HEK293 (cell line): ENCODE results near the gene GABRR1.
A peak's percentile ranks its signal among the peaks of the same experiment; 100 is the strongest.

ENCODE experiments used
- CTCF ChIA-PET: fragments of 350-600 bp; formaldehyde crosslinking; extraction: SDS; loops from one replicate; lab custom pipeline; 2021; ENCODE audit warnings: antibody characterized with exemption; lab: Yijun Ruan, JAX
- POLR2A ChIA-PET: fragments of 300-600 bp; formaldehyde crosslinking; extraction: SDS; loops from one replicate; lab custom pipeline; 2020; ENCODE audit warnings: antibody characterized with exemption, inconsistent platforms; lab: Yijun Ruan, JAX
- H3K27ac ChIP-seq: fragments of 200-500 bp; sonication (Bioruptor generic); 2 replicates; pipeline ENCODE4 v1.5.1; 2014; ENCODE audit warnings: low read depth, low read length, control low read depth, inconsistent platforms; ENCODE audit errors: extremely low read depth
- H3K36me3 ChIP-seq, 2 experiments: fragments of 200-500 bp in 1 of 2; sonication (Bioruptor generic) in 1 of 2; 1 replicate in 1 of 2; 2 replicates in 1 of 2; pipeline ENCODE4 v1.5.1; 2014 to 2017; ENCODE audit warnings: inconsistent platforms in 2 of 2, low read length in 2 of 2; ENCODE audit not compliant: control insufficient read depth in 2 of 2, insufficient read depth in 1 of 2
- H3K4me1 ChIP-seq: fragments of 200-500 bp; sonication (Bioruptor generic); 2 replicates; pipeline ENCODE4 v1.5.1; 2014; ENCODE audit warnings: mild to moderate bottlenecking, low read length, inconsistent platforms; ENCODE audit not compliant: control insufficient read depth, insufficient read depth
- H3K4me3 ChIP-seq: 2 replicates; pipeline ENCODE4 v1.5.1; 2011; ENCODE audit warnings: low read depth, mild to moderate bottlenecking, control low read depth, low read length, moderate library complexity
- H3K9me3 ChIP-seq: fragments of 200-500 bp; sonication (Bioruptor generic); 2 replicates; pipeline ENCODE4 v1.5.1; 2014; ENCODE audit warnings: low read depth, low read length, inconsistent platforms; ENCODE audit not compliant: control insufficient read depth, insufficient read depth
- GLIS2 ChIP-seq: fragments of 450-650 bp; formaldehyde crosslinking; IDR thresholded peaks from 2 replicates; pipeline ENCODE4 v1.5.1; 2016; ENCODE audit warnings: missing biosample characterization, missing genetic modification characterization
- HOXC10 ChIP-seq: sonication (generic); formaldehyde crosslinking; IDR thresholded peaks from 2 replicates; pipeline ENCODE4 v1.8.1; 2023; ENCODE audit warnings: mild to moderate bottlenecking, missing genetic modification reagents
- IKZF3 ChIP-seq: fragments of 450-650 bp; IDR thresholded peaks from 2 replicates; pipeline ENCODE4 v1.5.0; 2018; ENCODE audit warnings: missing biosample characterization, mild to moderate bottlenecking, missing genetic modification characterization, moderate library complexity
- MZF1 ChIP-seq: fragments of 450-650 bp; formaldehyde crosslinking; IDR thresholded peaks from 2 replicates; pipeline ENCODE4 v1.5.1; 2017; ENCODE audit warnings: missing biosample characterization, missing genetic modification characterization, borderline replicate concordance
- OVOL3 ChIP-seq: fragments of 450-650 bp; formaldehyde crosslinking; IDR thresholded peaks from 2 replicates; pipeline ENCODE4 v1.5.1; 2016; ENCODE audit warnings: missing biosample characterization, missing genetic modification characterization
- SALL2 ChIP-seq: fragments of 450-650 bp; formaldehyde crosslinking; IDR thresholded peaks from 2 replicates; pipeline ENCODE4 v1.5.0; 2017; ENCODE audit warnings: missing biosample characterization, mild to moderate bottlenecking, missing genetic modification characterization, borderline replicate concordance
- SP7 ChIP-seq: fragments of 450-650 bp; formaldehyde crosslinking; IDR thresholded peaks from 2 replicates; pipeline ENCODE4 v1.5.1; 2016; ENCODE audit warnings: missing biosample characterization, missing genetic modification characterization
- TCF7L2 ChIP-seq: IDR thresholded peaks from 2 replicates; pipeline ENCODE4 v1.6.1; 2011; ENCODE audit warnings: low read depth, mild to moderate bottlenecking, inconsistent platforms, low read length, moderate library complexity, borderline replicate concordance
- WT1 ChIP-seq: fragments of 450-650 bp; formaldehyde crosslinking; IDR thresholded peaks from 2 replicates; pipeline ENCODE4 v1.5.1; 2016; ENCODE audit warnings: missing biosample characterization, missing genetic modification characterization
- YY1 ChIP-seq: fragments of 450-650 bp; formaldehyde crosslinking; IDR thresholded peaks from 2 replicates; pipeline ENCODE4 v1.5.1; 2018; ENCODE audit warnings: missing biosample characterization, missing genetic modification characterization
- ZBTB17 ChIP-seq: fragments of 450-650 bp; formaldehyde crosslinking; IDR thresholded peaks from 2 replicates; pipeline ENCODE4 v1.5.1; 2016; ENCODE audit warnings: missing biosample characterization, missing genetic modification characterization
- ZBTB44 ChIP-seq: fragments of 450-650 bp; IDR thresholded peaks from 2 replicates; pipeline ENCODE4 v1.5.1; 2018; ENCODE audit warnings: missing biosample characterization, mild to moderate bottlenecking, missing genetic modification characterization
- ZBTB48 ChIP-seq: fragments of 450-650 bp; formaldehyde crosslinking; IDR thresholded peaks from 2 replicates; pipeline ENCODE4 v1.5.1; 2016; ENCODE audit warnings: missing biosample characterization, missing genetic modification characterization
- ZBTB8A ChIP-seq: fragments of 450-650 bp; formaldehyde crosslinking; IDR thresholded peaks from 2 replicates; pipeline ENCODE4 v1.5.1; 2016; ENCODE audit warnings: missing biosample characterization, missing genetic modification characterization
- ZNF121 ChIP-seq: fragments of 450-650 bp; formaldehyde crosslinking; IDR thresholded peaks from 2 replicates; pipeline ENCODE4 v1.5.1; 2016; ENCODE audit warnings: missing biosample characterization, missing genetic modification characterization
- ZNF146 ChIP-seq: fragments of 450-650 bp; formaldehyde crosslinking; IDR thresholded peaks from 2 replicates; pipeline ENCODE4 v1.5.1; 2016; ENCODE audit warnings: missing biosample characterization, missing genetic modification characterization
- ZNF239 ChIP-seq: fragments of 450-650 bp; formaldehyde crosslinking; IDR thresholded peaks from 2 replicates; pipeline ENCODE4 v1.5.1; 2016; ENCODE audit warnings: missing biosample characterization, missing genetic modification characterization
- ZNF248 ChIP-seq: fragments of 450-650 bp; formaldehyde crosslinking; IDR thresholded peaks from 2 replicates; pipeline ENCODE4 v1.5.1; 2017; ENCODE audit warnings: missing biosample characterization, missing genetic modification characterization
- ZNF37A ChIP-seq: fragments of 450-650 bp; IDR thresholded peaks from 2 replicates; pipeline ENCODE4 v1.5.1; 2018; ENCODE audit warnings: missing biosample characterization, missing genetic modification characterization
- ZNF558 ChIP-seq: fragments of 450-650 bp; formaldehyde crosslinking; IDR thresholded peaks from 2 replicates; pipeline ENCODE4 v1.5.1; 2016; ENCODE audit warnings: missing biosample characterization, missing genetic modification characterization
- ZNF664 ChIP-seq: fragments of 450-650 bp; formaldehyde crosslinking; IDR thresholded peaks from 2 replicates; pipeline ENCODE4 v1.5.1; 2016; ENCODE audit warnings: missing biosample characterization, missing genetic modification characterization
- ZNF677 ChIP-seq: fragments of 450-650 bp; IDR thresholded peaks from 2 replicates; pipeline ENCODE4 v1.5.0; 2018; ENCODE audit warnings: missing biosample characterization, mild to moderate bottlenecking, missing genetic modification characterization, moderate library complexity
- ZNF792 ChIP-seq: fragments of 450-650 bp; formaldehyde crosslinking; IDR thresholded peaks from 2 replicates; pipeline ENCODE4 v1.5.1; 2016; ENCODE audit warnings: missing biosample characterization, missing genetic modification characterization
- TF ChIP-seq, protein P1 (sequence below): fragments of 450-650 bp; formaldehyde crosslinking; IDR thresholded peaks from 2 replicates; pipeline ENCODE4 v1.5.1; 2017; ENCODE audit warnings: missing biosample characterization, missing genetic modification characterization
- TF ChIP-seq, protein P2 (sequence below): fragments of 450-650 bp; formaldehyde crosslinking; IDR thresholded peaks from 2 replicates; pipeline ENCODE4 v1.5.1; 2017; ENCODE audit warnings: missing biosample characterization, mild to moderate bottlenecking, missing genetic modification characterization, moderate library complexity
- TF ChIP-seq, protein P3 (sequence below): fragments of 450-650 bp; formaldehyde crosslinking; IDR thresholded peaks from 2 replicates; pipeline ENCODE4 v1.5.1; 2016; ENCODE audit warnings: missing biosample characterization, missing genetic modification characterization
- TF ChIP-seq, protein P4 (sequence below): fragments of 450-650 bp; formaldehyde crosslinking; IDR thresholded peaks from 2 replicates; pipeline ENCODE4 v1.5.1; 2016; ENCODE audit warnings: missing biosample characterization, missing genetic modification characterization

The GABRR1 gene

DNA sequence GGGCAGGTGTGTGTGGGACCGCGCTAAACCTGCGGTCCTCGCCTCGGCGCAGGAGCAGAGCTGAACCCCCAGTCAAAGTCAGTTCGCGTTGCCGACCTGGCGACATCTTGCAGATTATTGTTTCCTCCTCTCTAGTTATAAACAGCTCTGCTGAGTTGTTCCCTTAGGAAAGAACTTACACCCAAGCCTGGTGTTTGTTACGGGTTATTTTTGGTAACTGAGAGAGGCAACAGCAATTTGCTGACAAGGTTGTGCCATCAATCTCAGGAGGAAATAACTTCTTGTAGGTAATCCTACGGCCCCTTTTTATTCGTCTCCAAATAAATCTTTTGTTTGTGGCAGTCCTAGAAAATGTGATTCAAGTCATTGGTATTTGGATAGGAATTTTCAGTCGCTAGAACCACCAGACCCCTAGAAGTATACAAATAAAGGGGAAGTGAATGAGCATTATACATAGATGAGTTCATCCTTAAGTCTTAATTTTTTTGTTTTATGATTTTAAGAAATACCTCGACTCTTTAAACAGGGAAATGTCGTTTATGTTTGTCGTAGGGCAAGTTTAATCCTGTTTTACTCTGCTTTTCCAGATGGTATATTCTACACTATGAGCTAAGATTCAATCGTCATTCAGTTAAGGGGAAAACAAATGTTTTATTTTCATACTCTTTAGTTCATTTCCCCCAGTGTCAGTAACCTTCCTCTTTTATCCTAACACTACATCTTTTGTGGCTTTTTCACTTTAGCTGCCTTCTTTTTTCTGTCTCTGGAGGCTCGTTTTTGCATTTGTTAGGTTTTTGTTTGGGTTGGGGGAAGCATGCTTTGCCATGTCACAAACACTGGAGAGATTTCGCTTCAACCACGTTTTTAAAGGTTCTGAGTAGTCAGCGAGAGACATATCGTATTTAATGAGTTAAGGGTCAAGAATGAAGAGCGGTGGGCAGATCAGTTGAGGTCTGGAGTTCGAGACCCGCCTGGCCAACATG, 70.1 kb downstream of the GABRR1 start (continued):
- TF ChIP-seq, protein P1, sequence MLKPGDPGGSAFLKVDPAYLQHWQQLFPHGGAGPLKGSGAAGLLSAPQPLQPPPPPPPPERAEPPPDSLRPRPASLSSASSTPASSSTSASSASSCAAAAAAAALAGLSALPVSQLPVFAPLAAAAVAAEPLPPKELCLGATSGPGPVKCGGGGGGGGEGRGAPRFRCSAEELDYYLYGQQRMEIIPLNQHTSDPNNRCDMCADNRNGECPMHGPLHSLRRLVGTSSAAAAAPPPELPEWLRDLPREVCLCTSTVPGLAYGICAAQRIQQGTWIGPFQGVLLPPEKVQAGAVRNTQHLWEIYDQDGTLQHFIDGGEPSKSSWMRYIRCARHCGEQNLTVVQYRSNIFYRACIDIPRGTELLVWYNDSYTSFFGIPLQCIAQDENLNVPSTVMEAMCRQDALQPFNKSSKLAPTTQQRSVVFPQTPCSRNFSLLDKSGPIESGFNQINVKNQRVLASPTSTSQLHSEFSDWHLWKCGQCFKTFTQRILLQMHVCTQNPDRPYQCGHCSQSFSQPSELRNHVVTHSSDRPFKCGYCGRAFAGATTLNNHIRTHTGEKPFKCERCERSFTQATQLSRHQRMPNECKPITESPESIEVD (tag by site-specific recombination): peak; percentile 91

- Histone ChIP-seq H3K36me3 (peaks cover under 1 to 12% of the 10 kb centered on the region in 2 experiments; a peak in 2 of 3 replicates), H3K4me1 (peaks cover 20% of the 10 kb centered on the region), H3K9me3 (no peaks in the 10 kb centered on the region), H3K27ac (peak within 1 kb of the TSS; percentile 93), H3K4me3 (peak within 1 kb of the TSS; percentile 83)
- CTCF ChIA-PET: interaction anchor here (0.9 to 4.7 kb wide), 4 partner anchors 12 to 163 kb away, joined by 3 to 23 read pairs (median 4); no protein-coding TSS in a partner anchor
- POLR2A ChIA-PET: interaction anchor here (0.9 to 4.0 kb wide), 10 partner anchors 12 to 265 kb away, joined by 3 to 48 read pairs (median 6); partner anchors contain the start of genes PNRC1, RNGTT, SRSF12 and UBE2J1
- TF ChIP-seq, protein P2, sequence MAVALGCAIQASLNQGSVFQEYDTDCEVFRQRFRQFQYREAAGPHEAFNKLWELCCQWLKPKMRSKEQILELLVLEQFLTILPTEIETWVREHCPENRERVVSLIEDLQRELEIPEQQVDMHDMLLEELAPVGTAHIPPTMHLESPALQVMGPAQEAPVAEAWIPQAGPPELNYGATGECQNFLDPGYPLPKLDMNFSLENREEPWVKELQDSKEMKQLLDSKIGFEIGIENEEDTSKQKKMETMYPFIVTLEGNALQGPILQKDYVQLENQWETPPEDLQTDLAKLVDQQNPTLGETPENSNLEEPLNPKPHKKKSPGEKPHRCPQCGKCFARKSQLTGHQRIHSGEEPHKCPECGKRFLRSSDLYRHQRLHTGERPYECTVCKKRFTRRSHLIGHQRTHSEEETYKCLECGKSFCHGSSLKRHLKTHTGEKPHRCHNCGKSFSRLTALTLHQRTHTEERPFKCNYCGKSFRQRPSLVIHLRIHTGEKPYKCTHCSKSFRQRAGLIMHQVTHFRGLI (tag by site-specific recombination): peak; percentile 38; the same call in 1 of the 2 replicates
- TF ChIP-seq IKZF3 (no peak), ZNF37A (no peak), ZNF558 (tag by site-specific recombination) (no peak), MZF1 (tag by site-specific recombination) (0 out of 2 replicates have a peak, but pooled peaks have one; percentile 36), ZNF248 (no peak), SP7 (no peak), ZNF146 (0 out of 2 replicates have a peak, but pooled peaks have one; percentile 25), WT1 (tag by site-specific recombination) (no peak), OVOL3 (tag by site-specific recombination) (no peak), HOXC10 (CRISPR knock-in tag) (peak; percentile 90; the same call in 1 of the 2 replicates), ZNF664 (tag by site-specific recombination) (no peak), TCF7L2 (no peak), YY1 (tag by site-specific recombination) (peak; percentile 84), ZBTB17 (peak; percentile 68; the same call in 1 of the 2 replicates), ZNF239 (tag by site-specific recombination) (no peak), ZNF792 (tag by site-specific recombination) (0 out of 2 replicates have a peak, but pooled peaks have one; percentile 63), ZNF121 (peak; percentile 69; the same call in 1 of the 2 replicates), GLIS2 (peak; percentile 83), ZBTB48 (tag by site-specific recombination) (peak; percentile 64), ZBTB8A (tag by site-specific recombination) (peak; percentile 89), ZBTB44 (tag by site-specific recombination) (0 out of 2 replicates have a peak, but pooled peaks have one; percentile 5), SALL2 (tag by site-specific recombination) (no peak), ZNF677 (tag by site-specific recombination) (peak; percentile 42; the same call in 1 of the 2 replicates)
- TF ChIP-seq, protein P3, sequence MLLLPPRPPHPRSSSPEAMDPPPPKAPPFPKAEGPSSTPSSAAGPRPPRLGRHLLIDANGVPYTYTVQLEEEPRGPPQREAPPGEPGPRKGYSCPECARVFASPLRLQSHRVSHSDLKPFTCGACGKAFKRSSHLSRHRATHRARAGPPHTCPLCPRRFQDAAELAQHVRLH (tag by site-specific recombination): peak; percentile 62
- TF ChIP-seq, protein P4, sequence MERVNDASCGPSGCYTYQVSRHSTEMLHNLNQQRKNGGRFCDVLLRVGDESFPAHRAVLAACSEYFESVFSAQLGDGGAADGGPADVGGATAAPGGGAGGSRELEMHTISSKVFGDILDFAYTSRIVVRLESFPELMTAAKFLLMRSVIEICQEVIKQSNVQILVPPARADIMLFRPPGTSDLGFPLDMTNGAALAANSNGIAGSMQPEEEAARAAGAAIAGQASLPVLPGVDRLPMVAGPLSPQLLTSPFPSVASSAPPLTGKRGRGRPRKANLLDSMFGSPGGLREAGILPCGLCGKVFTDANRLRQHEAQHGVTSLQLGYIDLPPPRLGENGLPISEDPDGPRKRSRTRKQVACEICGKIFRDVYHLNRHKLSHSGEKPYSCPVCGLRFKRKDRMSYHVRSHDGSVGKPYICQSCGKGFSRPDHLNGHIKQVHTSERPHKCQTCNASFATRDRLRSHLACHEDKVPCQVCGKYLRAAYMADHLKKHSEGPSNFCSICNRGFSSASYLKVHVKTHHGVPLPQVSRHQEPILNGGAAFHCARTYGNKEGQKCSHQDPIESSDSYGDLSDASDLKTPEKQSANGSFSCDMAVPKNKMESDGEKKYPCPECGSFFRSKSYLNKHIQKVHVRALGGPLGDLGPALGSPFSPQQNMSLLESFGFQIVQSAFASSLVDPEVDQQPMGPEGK (tag by site-specific recombination): peak; percentile 70
These were observed 71.0 kb downstream of the GABRR1 start, which contains the start of gene PM20D2 for GRCh38 chr6:89145956-89146717. PM20D2 (plus strand) TSS chr6:89146055; CDS start chr6:89146145, 90 bp downstream.
